PC-9 (cell line): ENCODE measurements around the gene APOL6. TPM values are rescaled to one million over a fixed set of nuclear protein-coding genes. Genes with fewer than 3 reads are reported as not detected.

Source experiments
- BruUV-seq: library from RNA; stranded (reverse); fragments of 400-500 nt; replicated peaks from 2 replicates; lab custom pipeline; 2021; lab: Mats Ljungman, UMichigan
- CTCF ChIA-PET: fragments of 300-600 bp; sonication (Branson Sonifier 250); formaldehyde crosslinking; loops from one replicate; lab custom pipeline; 2022; ENCODE audit warnings: antibody characterized with exemption; lab: Charles Lee
- POLR2A ChIA-PET: fragments of 300-600 bp; sonication (Branson Sonifier 250); formaldehyde crosslinking; loops from one replicate; lab custom pipeline; 2022; ENCODE audit warnings: antibody characterized with exemption; ENCODE audit not compliant: unreplicated experiment; lab: Charles Lee
- DNase-seq, 2 experiments: peaks; one replicate each; pipeline versions ENCODE4 v3.0.0 to v3.0.0-alpha.2; 2015 to 2022; ENCODE audit warnings: mixed read lengths in 1 of 2
- H2AFZ ChIP-seq: fragments of 200-600 bp; sonication (generic); 2 replicates; pipeline ENCODE4 v1.8.1; 2017; ENCODE audit warnings: antibody characterized with exemption
- H3F3A ChIP-seq: fragments of 200-600 bp; sonication (generic); 2 replicates; pipeline ENCODE4 v1.8.1; 2017; ENCODE audit warnings: antibody characterized with exemption, mild to moderate bottlenecking, low read depth; ENCODE audit not compliant: insufficient read depth
- H3K27ac ChIP-seq: fragments of 200-600 bp; sonication (generic); 2 replicates; pipeline ENCODE4 v1.6.1; 2016; ENCODE audit warnings: mixed run types
- H3K27me3 ChIP-seq: fragments of 200-600 bp; sonication (generic); 2 replicates; pipeline ENCODE4 v1.6.1; 2016; ENCODE audit warnings: low read depth, mixed run types; ENCODE audit not compliant: insufficient read depth
- H3K36me3 ChIP-seq: fragments of 200-600 bp; sonication (generic); 2 replicates; pipeline ENCODE4 v1.6.1; 2016; ENCODE audit warnings: low read depth, mixed run types
- H3K4me1 ChIP-seq: fragments of 200-600 bp; sonication (generic); replicated peaks from 2 replicates; pipeline ENCODE4 v1.6.1; 2016; ENCODE audit warnings: mixed run types; ENCODE audit not compliant: insufficient read depth
- H3K4me2 ChIP-seq: fragments of 200-600 bp; sonication (generic); 2 replicates; pipeline ENCODE4 v1.6.1; 2017; ENCODE audit warnings: mixed run types
- H3K4me3 ChIP-seq: fragments of 200-600 bp; sonication (generic); 2 replicates; pipeline ENCODE4 v1.6.1; 2016; ENCODE audit warnings: mixed run types
- H3K79me2 ChIP-seq: fragments of 200-600 bp; sonication (generic); 2 replicates; pipeline ENCODE4 v1.6.1; 2017; ENCODE audit warnings: low read depth, mixed run types
- H3K9me2 ChIP-seq: fragments of 200-600 bp; sonication (generic); 2 replicates; pipeline ENCODE4 v1.8.1; 2017; ENCODE audit warnings: mild to moderate bottlenecking; ENCODE audit not compliant: insufficient read depth
- H3K9me3 ChIP-seq: fragments of 200-600 bp; sonication (generic); 2 replicates; pipeline ENCODE4 v1.8.1; 2016; ENCODE audit warnings: low read depth; ENCODE audit not compliant: insufficient read depth
- H4K20me1 ChIP-seq: fragments of 200-600 bp; sonication (generic); 2 replicates; pipeline ENCODE4 v1.8.1; 2017; ENCODE audit not compliant: insufficient read depth
- CTCF ChIP-seq: fragments of 200-600 bp; sonication (generic); conservative IDR thresholded peaks from 2 replicates; pipeline ENCODE4 v1.6.1; 2017; ENCODE audit warnings: mixed run types, antibody characterized with exemption, mild to moderate bottlenecking, moderate library complexity
- EZH2 ChIP-seq: fragments of 200-600 bp; sonication (generic); IDR thresholded peaks from 2 replicates; pipeline ENCODE4 v1.8.0; 2017; ENCODE audit warnings: antibody characterized with exemption, low read depth
- intact Hi-C: fragments of 100-400 bp; cut with micrococcal nuclease; formaldehyde crosslinking; loops from one replicate; pipeline ENCODE4 v1.10.0; 2022; ENCODE audit not compliant: unreplicated experiment
- total RNA-seq: library from RNA; stranded (reverse); gene quantifications from 2 replicates; pipeline ENCODE4 v1.2.3, GENCODE V29; 2021

APOL6 gene
- total RNA-seq, 1 experiment from 2014 or later: 18.6 TPM

GRCh38 chr22:35705141-35705540, 56.9 kb downstream of the APOL6 start:
- Histone ChIP-seq H3K36me3 (no peaks in the 10 kb centered on the region), H3F3A (peaks cover 12% of the 10 kb centered on the region; the same call in 1 of the 2 replicates), H3K27ac (peak overlapping the region; percentile 55), H3K4me2 (peak overlapping the region; percentile 39), H3K4me1 (peaks cover 15% of the 10 kb centered on the region), H3K27me3 (no peaks in the 10 kb centered on the region), H3K4me3 (no peak overlapping the region), H3K9me2 (no peaks in the 10 kb centered on the region), H3K9me3 (no peaks in the 10 kb centered on the region), H2AFZ (no peak overlapping the region), H3K79me2 (no peaks in the 10 kb centered on the region), H4K20me1 (no peaks in the 10 kb centered on the region)
- no TSS peak for BruUV-seq
- intact Hi-C loops: no loop called here
- DNase-seq: peak; percentile 19 to 88
- no peak for TF ChIP-seq CTCF
- TF ChIP-seq EZH2: no peak
- CTCF ChIA-PET: interaction anchor here (0.7 kb wide), 1 partner anchor 422 kb away, joined by 3 read pairs; no protein-coding TSS in a partner anchor
- POLR2A ChIA-PET: interaction anchor here (0.8 kb wide), 1 partner anchor 75 kb away, joined by 25 read pairs; no protein-coding TSS in a partner anchor

- TF ChIP-seq EZH2: no peak
- TF ChIP-seq CTCF: no peak
- Histone ChIP-seq H3K4me3 (no peak overlapping the region), H3K4me1 (peaks cover 15% of the 10 kb centered on the region), H2AFZ (no peak overlapping the region), H3F3A (peaks cover 12% of the 10 kb centered on the region; the same call in 1 of the 2 replicates), H3K36me3 (no peaks in the 10 kb centered on the region), H4K20me1 (no peaks in the 10 kb centered on the region), H3K9me2 (no peaks in the 10 kb centered on the region), H3K79me2 (no peaks in the 10 kb centered on the region), H3K27me3 (no peaks in the 10 kb centered on the region), H3K9me3 (0 out of 2 replicates have a peak, but pooled peaks cover 4% of the 10 kb centered on the region), H3K4me2 (no peak overlapping the region), H3K27ac (no peak overlapping the region)
- no peak for DNase-seq
- no TSS peak for BruUV-seq
- ChIA-PET POLR2A (no interaction called here), CTCF (no interaction called here)
- intact Hi-C loops: no loop called here
Measured at GRCh38 chr22:35708453-35708852, 60.2 kb downstream of the APOL6 start.

GRCh38 chr22:35708917-35709316, 60.7 kb downstream of the APOL6 start:
- no peak for DNase-seq
- Histone ChIP-seq H3K9me3 (0 out of 2 replicates have a peak, but pooled peaks cover 4% of the 10 kb centered on the region), H3F3A (peaks cover 12% of the 10 kb centered on the region; the same call in 1 of the 2 replicates), H3K27ac (no peak overlapping the region), H3K36me3 (no peaks in the 10 kb centered on the region), H4K20me1 (no peaks in the 10 kb centered on the region), H3K79me2 (no peaks in the 10 kb centered on the region), H3K4me3 (no peak overlapping the region), H3K27me3 (no peaks in the 10 kb centered on the region), H3K4me1 (peaks cover 15% of the 10 kb centered on the region), H3K4me2 (no peak overlapping the region), H3K9me2 (no peaks in the 10 kb centered on the region), H2AFZ (no peak overlapping the region)
- POLR2A ChIA-PET: no interaction called here
- TF ChIP-seq EZH2: no peak
- no peak for TF ChIP-seq CTCF
- CTCF ChIA-PET: no interaction called here
- BruUV-seq: no TSS peak
- intact Hi-C loops: no loop called here
